ENCODE measurements around the gene EPN2.

GRCh38 chr17:19243838-19244237, 6.7 kb downstream of the EPN2 start:
- TF ChIP-seq, protein P1, sequence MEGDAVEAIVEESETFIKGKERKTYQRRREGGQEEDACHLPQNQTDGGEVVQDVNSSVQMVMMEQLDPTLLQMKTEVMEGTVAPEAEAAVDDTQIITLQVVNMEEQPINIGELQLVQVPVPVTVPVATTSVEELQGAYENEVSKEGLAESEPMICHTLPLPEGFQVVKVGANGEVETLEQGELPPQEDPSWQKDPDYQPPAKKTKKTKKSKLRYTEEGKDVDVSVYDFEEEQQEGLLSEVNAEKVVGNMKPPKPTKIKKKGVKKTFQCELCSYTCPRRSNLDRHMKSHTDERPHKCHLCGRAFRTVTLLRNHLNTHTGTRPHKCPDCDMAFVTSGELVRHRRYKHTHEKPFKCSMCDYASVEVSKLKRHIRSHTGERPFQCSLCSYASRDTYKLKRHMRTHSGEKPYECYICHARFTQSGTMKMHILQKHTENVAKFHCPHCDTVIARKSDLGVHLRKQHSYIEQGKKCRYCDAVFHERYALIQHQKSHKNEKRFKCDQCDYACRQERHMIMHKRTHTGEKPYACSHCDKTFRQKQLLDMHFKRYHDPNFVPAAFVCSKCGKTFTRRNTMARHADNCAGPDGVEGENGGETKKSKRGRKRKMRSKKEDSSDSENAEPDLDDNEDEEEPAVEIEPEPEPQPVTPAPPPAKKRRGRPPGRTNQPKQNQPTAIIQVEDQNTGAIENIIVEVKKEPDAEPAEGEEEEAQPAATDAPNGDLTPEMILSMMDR (IDR thresholded peaks at IDR 0.05): no peak
- no peak for TF ChIP-seq POLR2A (IDR thresholded peaks at IDR 0.05)

All from right lobe of liver (tissue), 4 donors.